Endodermal cell (in vitro differentiated cells): ENCODE data around the gene FBXL3. TPM values are rescaled to one million over a fixed set of nuclear protein-coding genes. Genes with fewer than 3 reads are reported as not detected.
A peak's percentile ranks its signal among the peaks of the same experiment; 100 is the strongest.

Experiments
- DNase-seq: peaks from one replicate; pipeline ENCODE4 v3.0.0-alpha.2; 2017
- H3K27ac ChIP-seq: 2 replicates; pipeline ENCODE4 v1.5.1; 2013; ENCODE audit warnings: mild to moderate bottlenecking, low read depth, low read length, moderate library complexity
- H3K27me3 ChIP-seq: 2 replicates; pipeline ENCODE4 v1.6.1; 2013; ENCODE audit warnings: mild to moderate bottlenecking, low read length, moderate library complexity; ENCODE audit not compliant: insufficient read depth, control insufficient read depth, poor library complexity, severe bottlenecking
- H3K36me3 ChIP-seq: 2 replicates; pipeline ENCODE4 v1.7.0; 2013; ENCODE audit warnings: mild to moderate bottlenecking, low read length, moderate library complexity; ENCODE audit not compliant: control insufficient read depth, insufficient read depth
- H3K4me1 ChIP-seq: one replicate; pipeline ENCODE4 v1.7.0; 2013; ENCODE audit warnings: low read length; ENCODE audit not compliant: control insufficient read depth, insufficient read depth
- H3K4me3 ChIP-seq: 2 replicates; pipeline ENCODE4 v1.5.1; 2013; ENCODE audit warnings: mild to moderate bottlenecking, low read length, moderate library complexity
- H3K9ac ChIP-seq: 2 replicates; pipeline ENCODE4 v1.6.1; 2013; ENCODE audit warnings: mild to moderate bottlenecking, low read length, moderate library complexity; ENCODE audit not compliant: poor library complexity, severe bottlenecking; ENCODE audit errors: extremely low read depth
- H3K9me3 ChIP-seq: 2 replicates; pipeline ENCODE4 v1.6.1; 2013; ENCODE audit warnings: mild to moderate bottlenecking, low read length, moderate library complexity; ENCODE audit not compliant: control insufficient read depth
- H3K27ac Mint-ChIP-seq: 2 replicates; pipeline ENCODE4 v1.8.0; 2020; ENCODE audit warnings: mixed read lengths
- H3K27me3 Mint-ChIP-seq: 2 replicates; pipeline ENCODE4 v1.8.0; 2021; ENCODE audit warnings: mild to moderate bottlenecking, mixed read lengths; ENCODE audit not compliant: insufficient read depth
- H3K36me3 Mint-ChIP-seq: 2 replicates; pipeline ENCODE4 v1.8.0; 2020; ENCODE audit warnings: low read depth, mixed read lengths
- H3K4me1 Mint-ChIP-seq: 2 replicates; pipeline ENCODE4 v1.8.0; 2020; ENCODE audit warnings: mixed read lengths
- H3K4me3 Mint-ChIP-seq: 2 replicates; pipeline ENCODE4 v1.8.0; 2020; ENCODE audit warnings: mild to moderate bottlenecking, moderate library complexity, mixed read lengths
- H3K9me3 Mint-ChIP-seq: 2 replicates; pipeline ENCODE4 v1.8.0; 2020; ENCODE audit warnings: mild to moderate bottlenecking, mixed read lengths
- CTCF ChIP-seq: fragments of 200-600 bp; sonication (generic); conservative IDR thresholded peaks from 2 replicates; pipeline ENCODE4 v1.5.0; 2021; ENCODE audit warnings: antibody characterized with exemption, mild to moderate bottlenecking
- WGBS, 2 experiments: methylation state at CpG; one replicate each; pipeline versions ENCODE4 v1.1.5 to v1.1.7; 2013; ENCODE audit warnings: missing lambda C conversion rate in 2 of 2, mixed read lengths in 1 of 2; ENCODE audit not compliant: insufficient coverage in 1 of 2, insufficient read length in 1 of 2; 5-methylcytosine and 5-hydroxymethylcytosine counted together
- total RNA-seq, 2 donors: library from RNA; stranded (reverse); fragmentation: NEBNext Ultra II Directional in 1 of 2; extraction: Animal tissue kit (Norgen Biotek cat#: 25700) in 1 of 2; gene quantifications; 2 replicates in 1 of 2; 3 replicates in 1 of 2; pipeline ENCODE4 v1.2.1, GENCODE V29; 2021

Gene FBXL3
- total RNA-seq, 2 donors from 2014 or later, result 12.7 to 14.3 TPM

- Histone ChIP-seq H3K9ac (no peak overlapping the region), H3K27ac (no peak overlapping the region), H3K4me1 (no peaks in the 10 kb centered on the region), H3K27me3 (peaks cover 3% of the 10 kb centered on the region), H3K4me3 (no peak overlapping the region), H3K36me3 (no peaks in the 10 kb centered on the region), H3K9me3 (no peaks in the 10 kb centered on the region)
- H3K9me3 Mint-ChIP-seq, result no peaks in the 10 kb centered on the region
- 92 to 95% methylated on average over 5 of the region's 5 CpGs for WGBS, 2 experiments
- H3K4me3 Mint-ChIP-seq, result peak overlapping the region; percentile 79
- DNase-seq, result no peak
- no peaks in the 10 kb centered on the region for H3K36me3 Mint-ChIP-seq
- peaks cover 8% of the 10 kb centered on the region for H3K27me3 Mint-ChIP-seq
- TF ChIP-seq CTCF, result no peak
- H3K4me1 Mint-ChIP-seq, result peaks cover 14% of the 10 kb centered on the region
- H3K27ac Mint-ChIP-seq, result no peak overlapping the region
Measured at GRCh38 chr13:77028202-77028601, 1.2 kb upstream of the FBXL3 start.

- H3K27me3 Mint-ChIP-seq, result peaks cover 8% of the 10 kb centered on the region
- DNase-seq, result peak; percentile 85
- H3K36me3 ChIP-seq, result peaks cover 6% of the 10 kb centered on the region
- peak overlapping the region; percentile 88 for H3K27ac Mint-ChIP-seq
- peak overlapping the region; percentile 90 for H3K27ac ChIP-seq
- no peaks in the 10 kb centered on the region for H3K36me3 Mint-ChIP-seq
- peaks cover 3% of the 10 kb centered on the region for H3K27me3 ChIP-seq
- H3K9me3 Mint-ChIP-seq, result no peaks in the 10 kb centered on the region
- H3K4me1 ChIP-seq, result no peaks in the 10 kb centered on the region
- H3K9ac ChIP-seq, result peak overlapping the region; percentile 65
- TF ChIP-seq CTCF, result no peak
- 0% methylated on average over 13 to 37 of the region's 62 CpGs for WGBS, 2 experiments
- peaks cover 14% of the 10 kb centered on the region for H3K4me1 Mint-ChIP-seq
- H3K4me3 ChIP-seq, result peak overlapping the region; percentile 89
- peak overlapping the region; percentile 79 for H3K4me3 Mint-ChIP-seq
- no peaks in the 10 kb centered on the region for H3K9me3 ChIP-seq
Measured at GRCh38 chr13:77026255-77026860, 601 bp downstream of the FBXL3 start.

- DNase-seq, result no peak
- Mint-ChIP-seq H3K4me1 (peaks cover 13% of the 10 kb centered on the region), H3K9me3 (no peaks in the 10 kb centered on the region), H3K36me3 (peaks cover 5% of the 10 kb centered on the region), H3K27me3 (peaks cover 1% of the 10 kb centered on the region), H3K27ac (no peak overlapping the region), H3K4me3 (no peak overlapping the region)
- H3K27ac ChIP-seq, result no peak overlapping the region
- no peak overlapping the region for H3K4me3 ChIP-seq
- no peaks in the 10 kb centered on the region for H3K4me1 ChIP-seq
- H3K9me3 ChIP-seq, result no peaks in the 10 kb centered on the region
- TF ChIP-seq CTCF, result no peak
- 90 to 94% methylated on average over 2 to 3 of the region's 3 CpGs for WGBS, 2 experiments
- no peak overlapping the region for H3K9ac ChIP-seq
- no peaks in the 10 kb centered on the region for H3K27me3 ChIP-seq
- peaks cover 40% of the 10 kb centered on the region for H3K36me3 ChIP-seq
Measured at GRCh38 chr13:77022341-77022740, 4.6 kb downstream of the FBXL3 start.
